ENCODE results near the gene BAG5.
"Not testable (repeated sequence)": the region's sequence is repeated elsewhere in the genome, so short reads cannot be mapped to it uniquely, and the experiment has no call there.

BAG5 gene

GRCh38 chr14:103522649-103523574, 39.5 kb downstream of the BAG5 start, which contains the start of gene CKB:
TSS of gene CKB (minus strand) at chr14:103522830. CDS start at chr14:103522493, 337 bp downstream.
- no peak for DNase-seq (ENCODE audit: low read depth)

GRCh38 chr14:103521951-103522563, 40.4 kb downstream of the BAG5 start:
- no peak for DNase-seq (ENCODE audit: low read depth)

DNA sequence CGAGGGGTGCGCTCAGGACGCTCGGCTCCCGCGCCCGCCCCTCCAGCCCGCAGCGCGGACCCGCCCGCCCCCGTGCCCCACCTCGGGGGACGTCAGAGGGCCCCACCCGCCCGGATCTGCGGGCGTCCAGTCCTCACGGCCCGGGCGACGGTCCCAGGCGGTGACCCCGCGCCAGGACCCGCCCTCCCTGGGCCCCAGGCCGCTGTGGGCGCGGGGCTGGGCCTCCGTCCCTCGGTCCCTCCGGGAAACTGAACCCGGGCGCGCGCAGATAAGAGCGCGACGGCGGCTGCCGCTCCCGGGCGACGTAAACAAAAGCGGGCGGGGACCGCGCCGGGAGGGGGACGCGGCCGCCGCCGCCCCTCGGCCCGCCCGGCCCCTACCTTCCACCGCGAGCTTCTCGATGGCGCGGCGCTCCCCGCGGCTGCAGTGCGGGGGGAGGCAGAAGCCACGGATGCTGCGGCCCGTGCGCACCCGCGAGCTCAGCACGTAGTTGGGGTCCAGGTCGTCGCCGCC, 41.0 kb downstream of the BAG5 start:
- DNase-seq (ENCODE audit: low read depth), result no peak

GRCh38 chr14:103520657-103521437, 41.6 kb downstream of the BAG5 start:
- DNase-seq (ENCODE audit: low read depth), result peak; percentile 55

GRCh38 chr14:103520269-103520656, 42.2 kb downstream of the BAG5 start:
- DNase-seq (ENCODE audit: low read depth), result no peak

DNA sequence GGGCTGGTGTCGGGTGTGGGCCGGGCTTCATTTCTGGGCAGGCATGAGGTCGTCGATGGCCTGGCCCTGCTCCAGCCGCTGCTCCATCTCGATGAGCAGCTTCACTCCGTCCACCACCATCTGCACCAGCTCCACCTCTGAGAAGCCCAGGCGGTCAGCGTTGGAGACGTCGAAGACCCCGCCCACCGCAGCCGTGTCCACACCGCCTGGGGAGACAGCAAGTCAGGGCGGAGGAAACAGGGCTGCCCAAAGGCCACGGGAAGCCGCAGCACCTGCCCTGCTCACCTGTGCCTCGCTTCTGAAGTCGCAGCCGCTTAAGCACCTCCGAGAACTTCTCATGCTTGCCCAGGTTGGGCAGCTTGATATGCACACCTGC, 42.6 kb downstream of the BAG5 start:
- no peak for DNase-seq (ENCODE audit: low read depth)

DNA sequence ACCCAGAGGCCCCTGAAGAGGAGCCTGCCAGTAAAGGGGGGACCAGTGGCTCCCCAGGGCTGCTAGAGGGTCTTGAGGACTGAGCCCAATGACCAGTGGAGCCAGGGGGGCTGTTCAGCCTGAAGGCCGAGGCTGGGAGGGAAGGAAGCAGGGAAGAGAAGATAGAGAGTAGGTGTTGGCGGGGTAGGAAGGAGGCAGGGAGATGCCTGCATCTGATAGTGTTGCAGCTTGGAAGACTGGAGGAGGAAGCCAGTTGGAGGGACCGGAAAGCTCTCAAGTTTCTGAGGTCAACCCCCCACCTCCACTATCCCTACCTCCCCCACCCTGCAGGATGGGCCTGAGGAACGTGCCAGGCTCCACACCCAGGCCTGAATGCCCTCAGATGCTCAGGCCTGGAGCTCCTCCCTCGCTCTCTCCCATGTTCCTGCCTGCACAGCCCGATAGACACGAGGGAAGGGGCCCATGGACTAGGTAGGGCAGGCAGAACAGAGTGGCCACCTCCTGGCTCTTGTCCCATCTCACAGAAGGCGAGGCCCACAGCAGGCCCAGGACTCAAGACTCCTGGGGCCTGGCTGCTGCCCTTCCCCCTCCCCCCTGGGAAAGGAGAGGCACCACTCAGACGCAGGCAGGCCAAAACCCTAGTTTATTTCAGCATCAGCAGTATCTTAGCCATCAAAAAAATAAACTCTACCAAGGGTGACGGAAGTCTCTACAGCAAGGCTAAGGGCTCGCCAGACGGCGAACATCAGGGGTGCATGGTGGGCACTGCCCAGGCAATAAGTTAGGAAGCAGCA, 43.2 kb downstream of the BAG5 start:
- DNase-seq (ENCODE audit: low read depth), result no peak

GRCh38 chr14:103518422-103519042, 43.9 kb downstream of the BAG5 start:
- DNase-seq (ENCODE audit: low read depth), result peak; percentile 48

DNA sequence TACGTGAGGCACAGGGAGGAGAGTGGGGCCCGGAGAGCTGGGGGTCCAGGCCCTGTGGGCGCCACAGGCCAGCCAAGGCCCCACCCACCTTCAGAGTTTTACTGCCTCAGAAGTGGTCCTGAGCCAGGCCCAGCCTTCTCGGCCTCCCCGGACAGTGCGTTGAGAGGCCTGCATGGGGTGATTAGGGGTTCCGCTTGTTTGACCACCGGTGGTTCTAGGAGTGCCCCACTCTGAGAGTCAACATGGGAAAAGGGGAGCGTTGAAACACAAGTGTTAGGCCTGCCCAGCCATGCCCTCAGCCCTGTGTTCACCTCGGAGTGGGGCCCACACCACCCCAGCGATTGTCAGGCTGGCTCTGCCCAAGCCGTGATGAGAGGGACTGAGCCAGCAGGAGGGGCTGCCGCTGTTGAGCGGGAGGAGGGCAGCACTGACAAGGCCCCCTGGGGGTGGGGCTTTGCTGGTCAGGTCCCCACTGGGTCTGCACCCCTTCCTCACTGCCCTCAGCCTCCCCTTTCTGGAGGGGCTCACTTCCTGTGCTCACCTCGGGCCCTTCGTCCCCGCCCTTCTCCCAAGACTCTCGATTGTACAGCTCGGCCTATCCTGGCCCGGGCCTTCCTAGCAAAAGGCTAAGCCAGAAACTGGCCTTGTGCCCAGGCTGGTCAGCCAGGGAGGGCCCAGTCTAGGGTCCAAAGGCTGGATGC, 44.6 kb downstream of the BAG5 start:
- no peak for DNase-seq (ENCODE audit: low read depth)

GRCh38 chr14:103517174-103517566, 45.3 kb downstream of the BAG5 start:
- DNase-seq (ENCODE audit: low read depth), result no peak

GRCh38 chr14:103516426-103517173, 45.9 kb downstream of the BAG5 start:
- no peak for DNase-seq (ENCODE audit: low read depth)

- no peak for DNase-seq (ENCODE audit: low read depth)
These were observed 47.6 kb downstream of the BAG5 start for GRCh38 chr14:103514596-103515421.

DNA sequence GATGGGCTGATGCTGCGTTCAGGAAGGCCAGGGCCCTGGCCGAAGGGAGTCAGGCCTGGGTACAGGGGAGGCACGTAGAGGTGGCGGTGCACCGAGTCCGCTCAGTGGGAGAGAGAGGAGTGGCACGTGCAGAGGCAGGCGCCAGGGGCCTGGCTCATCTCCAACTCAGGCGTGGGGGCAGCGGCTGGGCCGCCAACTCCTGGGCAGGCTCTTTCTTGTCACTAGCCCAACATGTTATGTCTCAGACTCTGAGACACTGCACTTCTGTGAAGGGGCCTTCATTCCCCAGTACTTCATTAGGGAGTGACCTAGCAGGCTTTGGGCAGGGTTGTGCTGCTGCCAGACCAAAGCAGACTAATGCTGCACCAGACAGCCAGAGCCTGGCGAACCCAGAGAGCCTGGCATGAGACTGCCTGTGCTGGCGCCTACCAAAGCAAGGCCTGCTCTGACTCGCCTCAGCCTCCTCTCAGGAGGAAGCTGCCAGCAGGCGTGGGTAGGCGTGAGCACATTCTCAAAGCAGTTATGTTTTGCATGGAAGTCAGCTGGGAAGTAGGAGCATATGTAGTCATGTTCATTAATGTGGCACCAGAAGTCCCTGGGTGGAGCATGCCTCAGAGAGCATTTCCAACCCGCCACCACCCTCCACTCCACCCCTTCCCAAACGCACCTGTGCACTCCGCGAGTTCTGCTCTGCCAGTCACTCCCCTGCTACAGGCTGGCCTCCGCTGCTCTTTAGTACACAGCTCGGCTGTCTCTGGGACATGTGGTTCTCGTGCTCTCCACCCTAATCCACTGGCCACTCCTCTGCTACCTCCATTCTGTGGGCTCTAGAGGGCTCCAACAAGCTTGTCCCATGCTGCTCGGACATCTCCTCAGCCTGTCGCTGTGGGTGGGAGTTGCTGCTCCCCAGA, 49.5 kb downstream of the BAG5 start:
- DNase-seq (ENCODE audit: low read depth), result no peak

DNA sequence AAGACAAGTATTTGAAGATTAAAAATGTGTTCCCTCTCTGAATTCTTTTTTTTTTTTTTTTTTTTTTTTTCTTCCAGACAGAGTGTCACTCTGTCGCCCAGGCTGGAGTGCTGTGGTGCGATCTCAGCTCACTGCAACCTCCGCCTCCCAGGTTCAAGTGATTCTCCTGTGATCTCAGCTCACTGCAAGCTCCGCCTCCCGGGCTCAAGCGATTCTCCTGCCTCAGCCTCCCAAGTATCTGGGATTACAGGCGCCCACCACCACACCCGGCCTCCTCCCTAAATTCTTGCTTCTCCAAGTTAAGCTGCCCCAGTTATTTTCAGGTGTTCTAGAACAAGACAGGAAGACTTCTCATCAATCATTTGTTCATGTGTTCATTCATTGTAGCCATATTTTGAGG, 50.3 kb downstream of the BAG5 start:
- not testable (repeated sequence) for DNase-seq (ENCODE audit: low read depth)

- no peak for DNase-seq (ENCODE audit: low read depth)
These were observed 51.4 kb downstream of the BAG5 start for GRCh38 chr14:103510724-103511693.
